Fibroblast of gingiva (primary cell): ENCODE data around the gene BPTF.
"Not testable (repeated sequence)": the region's sequence is repeated elsewhere in the genome, so short reads cannot be mapped to it uniquely, and the experiment has no call there.

ENCODE experiments used
- DNase-seq: peaks from one replicate; pipeline ENCODE4 v3.0.0-alpha.2; 2011; ENCODE audit warnings: low read depth

Gene BPTF

DNA sequence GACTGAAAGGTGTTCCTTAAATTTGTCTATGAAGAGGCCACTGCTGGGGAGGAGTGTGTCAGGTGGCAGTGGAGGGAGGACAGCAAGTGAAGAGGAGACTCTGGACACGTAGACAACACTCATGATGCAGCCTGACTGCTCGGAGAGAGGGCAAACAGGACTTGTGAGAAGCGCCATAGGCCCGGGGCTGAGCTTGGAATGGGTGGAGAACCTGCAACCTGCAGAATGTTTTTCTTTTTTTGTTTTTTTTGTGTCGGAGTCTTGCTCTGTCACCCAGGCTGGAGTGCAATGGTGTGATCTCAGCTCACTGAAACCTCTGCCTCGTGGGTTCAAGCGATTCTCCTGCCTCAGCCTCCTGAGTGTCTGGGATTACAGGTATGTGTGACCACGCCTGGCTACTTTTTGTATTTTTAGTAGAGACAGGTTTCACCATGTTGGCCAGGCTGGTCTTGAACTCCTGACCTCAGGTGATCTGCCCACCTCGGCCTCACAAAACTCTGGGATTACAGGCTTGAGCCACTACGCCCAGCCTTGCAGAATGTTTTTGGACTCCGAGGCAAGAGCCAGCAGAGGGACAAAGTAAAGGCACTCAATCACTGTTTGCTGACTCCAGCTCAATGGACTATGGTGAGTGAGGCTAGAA, 189.9 kb downstream of the BPTF start:
- DNase-seq, result no peak

GRCh38 chr17:68016838-68017237, 191.5 kb downstream of the BPTF start:
- no peak for DNase-seq

- not testable (repeated sequence) for DNase-seq
Measured at GRCh38 chr17:68018493-68018892, 193.2 kb downstream of the BPTF start.

DNA sequence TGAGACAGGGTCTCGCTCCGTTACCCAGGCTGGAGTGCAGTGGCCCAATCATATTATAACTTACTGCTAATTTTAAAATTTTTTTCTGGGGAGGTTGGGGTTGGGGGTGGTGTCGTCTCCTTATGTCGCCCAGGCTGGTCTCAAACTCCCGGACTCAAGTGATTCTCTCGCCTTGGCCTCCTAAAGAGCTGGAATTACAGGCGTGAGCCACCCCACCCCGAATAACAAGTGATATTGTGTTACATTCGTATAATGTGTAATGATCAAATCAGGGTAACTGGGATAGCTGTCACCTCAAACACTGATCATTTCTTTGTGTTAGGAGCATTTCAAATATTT, 194.0 kb downstream of the BPTF start:
- no peak for DNase-seq

DNA sequence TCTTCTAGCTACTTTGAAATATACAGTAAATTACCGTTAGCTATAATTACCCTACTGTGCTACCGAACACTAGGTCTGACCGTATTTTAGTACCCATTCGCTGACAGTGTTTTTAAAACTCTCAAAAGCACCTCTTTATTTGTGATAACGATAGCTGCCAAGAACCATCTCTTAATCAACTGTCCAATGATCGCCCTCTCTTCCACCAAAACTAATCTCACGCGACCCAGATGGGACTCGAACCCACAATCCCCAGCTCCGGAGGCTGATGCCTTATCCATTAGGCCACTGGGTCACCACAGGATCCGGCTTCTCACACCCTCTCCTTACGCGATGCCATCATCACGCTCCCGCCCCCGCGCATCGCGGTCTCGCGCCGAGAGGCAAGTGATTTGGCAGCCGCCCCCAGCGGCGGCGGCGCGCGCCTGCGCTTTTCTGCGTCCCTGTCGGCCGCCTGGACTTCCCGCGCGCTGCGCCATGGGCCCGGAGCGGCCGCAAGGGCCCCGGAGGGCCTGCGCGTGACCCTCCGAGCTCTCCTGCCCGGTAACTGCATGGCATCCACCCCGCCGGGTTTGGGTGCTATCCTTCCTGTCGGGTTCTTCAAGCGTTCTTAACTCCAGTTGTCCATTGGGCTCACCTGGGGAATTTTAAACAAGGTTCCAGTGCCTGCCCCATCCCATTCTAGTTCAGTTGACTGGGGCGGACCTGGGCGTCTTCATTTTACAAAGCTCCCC, 194.5 kb downstream of the BPTF start:
- DNase-seq, result peak; percentile 94

- no peak for DNase-seq
Measured at GRCh38 chr17:68020409-68020756, 195.1 kb downstream of the BPTF start.

- DNase-seq, result not testable (repeated sequence)
Measured at GRCh38 chr17:68020791-68021190, 195.5 kb downstream of the BPTF start.

GRCh38 chr17:68021963-68022362, 196.7 kb downstream of the BPTF start:
- no peak for DNase-seq

DNA sequence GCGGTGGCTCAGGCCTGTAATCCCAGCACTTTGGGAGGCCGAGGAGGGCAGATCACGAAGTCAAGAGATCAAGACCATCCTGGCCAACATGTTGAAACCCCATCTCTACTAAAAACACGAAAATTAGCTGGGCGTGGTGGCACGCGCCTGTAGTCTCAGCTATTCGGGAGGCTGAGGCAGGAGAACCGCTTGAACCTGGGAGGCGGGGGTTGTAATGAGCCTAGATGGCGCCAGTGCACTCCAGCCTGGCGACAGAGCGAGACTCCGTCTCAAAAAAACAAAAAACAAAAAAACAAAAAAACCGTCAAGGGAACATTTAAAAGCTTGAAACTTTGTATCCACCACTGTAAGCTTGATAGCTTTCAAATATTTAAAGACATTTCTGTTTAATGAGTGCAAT, 197.2 kb downstream of the BPTF start:
- DNase-seq, result not testable (repeated sequence)

DNA sequence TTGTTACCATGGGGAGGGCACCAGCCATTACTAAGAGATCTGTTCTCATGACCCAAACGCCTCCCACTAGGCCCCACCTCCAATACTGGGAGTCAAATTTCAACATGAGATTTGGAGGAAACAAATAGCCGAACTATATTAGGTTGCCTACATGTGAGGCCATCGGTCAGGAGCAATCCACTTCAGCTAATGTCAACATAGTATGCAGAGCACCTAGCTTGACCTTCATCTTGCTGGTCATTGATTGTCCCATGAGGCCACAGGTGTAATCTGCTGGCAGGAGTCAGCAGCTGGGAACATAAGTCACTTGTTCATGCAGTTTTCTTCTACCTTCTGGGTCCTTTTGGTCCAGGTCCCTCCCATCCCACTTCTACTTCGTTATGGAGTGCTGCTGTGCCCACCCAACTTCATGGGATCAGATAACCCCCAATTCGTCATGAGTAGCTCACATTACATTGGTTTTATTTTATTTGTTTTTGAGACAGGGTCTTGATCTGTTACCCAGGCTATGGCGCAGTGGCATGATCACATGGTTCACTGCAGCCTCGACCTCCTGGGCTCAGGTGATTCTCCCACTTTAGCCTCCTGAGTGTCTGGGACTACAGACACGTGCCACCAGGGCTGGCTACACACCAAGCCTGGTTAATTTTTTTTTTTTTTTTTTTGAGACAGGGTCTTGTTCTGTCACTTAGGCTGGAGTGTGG, 204.4 kb downstream of the BPTF start:
- no peak for DNase-seq
